HG03060 (cell line): Measurements from ENCODE around the gene KRTAP10-8.
"Not testable (repeated sequence)": the region's sequence is repeated elsewhere in the genome, so short reads cannot be mapped to it uniquely, and the experiment has no call there.

ENCODE experiments used
- ATAC-seq: cut with Tn5 transposase; IDR thresholded peaks from one replicate; pipeline ENCODE4 v1.9.1; 2021; ENCODE audit warnings: low read depth, moderate number of reproducible peaks; ENCODE audit not compliant: unreplicated experiment

KRTAP10-8 gene

DNA sequence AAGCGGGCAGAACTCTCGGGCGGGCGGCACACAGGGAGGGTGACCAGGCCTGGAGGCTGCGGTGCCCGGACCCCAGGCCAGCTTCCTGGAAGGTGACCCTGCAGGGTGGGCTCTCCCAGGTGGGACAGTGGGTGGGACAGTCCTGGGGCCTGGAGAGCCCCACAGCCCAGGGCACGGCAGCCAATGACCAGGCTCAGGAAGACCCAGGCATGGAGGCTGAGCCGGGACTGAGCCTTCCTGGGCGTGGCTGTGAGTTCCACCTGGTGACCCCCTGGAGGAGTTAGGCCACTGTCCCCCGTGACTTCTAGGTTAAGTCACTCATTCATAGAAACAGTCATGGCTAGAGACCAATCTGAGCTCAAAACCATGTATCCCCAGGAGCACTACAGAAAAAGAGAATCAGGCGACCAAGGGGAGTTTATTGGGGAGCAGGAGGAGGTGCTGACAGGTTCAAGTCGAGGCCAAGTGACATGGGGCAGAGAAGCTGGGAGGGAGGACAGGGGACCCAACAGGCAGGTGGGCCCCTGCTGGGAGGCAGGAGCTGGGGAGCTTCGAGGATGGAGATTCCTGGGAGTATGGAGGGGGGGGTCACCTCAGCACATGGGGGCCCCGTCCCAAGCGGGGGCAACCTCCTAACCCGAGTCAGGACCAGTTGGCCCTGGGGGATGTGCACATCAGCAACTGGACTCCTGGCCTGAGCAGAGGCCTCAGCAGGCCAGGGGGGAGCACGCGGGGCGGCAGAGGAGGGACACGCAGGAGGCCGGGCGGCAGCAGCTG lies 32.6 kb upstream of the KRTAP10-8 start:
- ATAC-seq: no peak

DNA sequence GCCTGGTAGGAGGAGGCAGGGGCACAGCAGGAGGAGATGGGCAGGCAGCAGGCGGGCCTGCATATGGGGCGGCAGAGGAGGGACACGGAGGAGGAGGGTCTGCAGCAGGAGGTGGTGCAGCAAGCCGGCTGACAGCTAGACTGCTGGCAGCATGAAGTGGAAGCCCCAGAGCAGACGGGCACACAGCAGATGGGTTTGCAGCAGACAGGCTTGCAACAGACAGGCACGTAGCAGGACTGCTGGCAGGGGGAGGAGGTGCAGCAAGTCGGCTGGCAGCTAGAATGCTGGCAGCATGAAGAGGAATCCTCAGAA lies 32.1 kb upstream of the KRTAP10-8 start:
- no peak for ATAC-seq

DNA sequence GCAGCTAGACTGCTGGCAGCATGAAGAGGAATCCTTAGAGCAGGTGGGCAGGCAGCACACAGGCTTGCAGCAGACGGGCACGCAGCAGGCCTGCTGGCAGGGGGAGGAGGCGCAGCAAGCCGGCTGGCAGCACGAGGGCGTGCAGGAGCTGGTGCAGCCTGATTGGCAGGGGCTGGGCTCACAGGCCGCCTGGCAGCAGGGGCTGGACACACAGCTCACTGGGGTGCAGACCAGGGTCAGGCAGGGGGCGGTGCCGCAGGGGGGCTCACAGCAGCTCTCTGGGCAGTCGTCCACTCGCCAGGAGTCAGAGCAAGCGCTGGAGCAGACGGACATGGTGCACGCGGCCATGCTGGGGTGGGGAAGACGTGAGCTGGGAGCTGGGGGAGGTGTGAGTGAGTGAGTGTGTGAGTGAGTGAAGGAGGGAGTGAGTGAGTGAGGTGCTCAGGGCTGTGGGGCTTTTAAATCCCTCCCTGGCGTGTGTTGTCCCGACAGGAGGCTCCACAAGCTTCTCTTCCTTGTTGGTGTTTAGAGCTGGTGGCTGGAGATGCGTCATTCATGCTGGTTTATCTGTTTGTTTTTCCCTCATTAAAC lies 31.6 kb upstream of the KRTAP10-8 start, which contains the start of gene KRTAP10-5:
KRTAP10-5 (minus strand) TSS at position 374 of the 591 bp plus-strand sequence; CDS start at position 348, 26 bp downstream.
- not testable (repeated sequence) for ATAC-seq

DNA sequence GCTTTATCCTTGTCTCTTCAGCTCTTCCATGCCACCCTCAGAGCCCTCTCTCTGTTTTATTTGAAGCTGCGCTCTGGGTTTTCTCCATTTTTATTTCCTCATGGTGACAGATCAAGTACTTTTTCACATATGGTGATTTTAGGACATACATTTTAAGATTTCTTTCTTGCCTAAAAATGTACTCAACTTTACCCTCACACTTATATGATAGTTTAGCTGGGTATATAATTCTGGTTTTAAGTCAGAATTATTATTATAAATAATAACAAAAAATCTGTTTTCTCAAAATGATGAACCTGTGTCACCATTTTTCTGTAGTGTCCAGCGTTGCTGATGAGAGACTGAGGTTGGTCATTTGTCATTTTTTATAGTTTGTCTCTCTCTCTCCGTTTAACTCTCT lies 30.7 kb upstream of the KRTAP10-8 start:
- no peak for ATAC-seq

DNA sequence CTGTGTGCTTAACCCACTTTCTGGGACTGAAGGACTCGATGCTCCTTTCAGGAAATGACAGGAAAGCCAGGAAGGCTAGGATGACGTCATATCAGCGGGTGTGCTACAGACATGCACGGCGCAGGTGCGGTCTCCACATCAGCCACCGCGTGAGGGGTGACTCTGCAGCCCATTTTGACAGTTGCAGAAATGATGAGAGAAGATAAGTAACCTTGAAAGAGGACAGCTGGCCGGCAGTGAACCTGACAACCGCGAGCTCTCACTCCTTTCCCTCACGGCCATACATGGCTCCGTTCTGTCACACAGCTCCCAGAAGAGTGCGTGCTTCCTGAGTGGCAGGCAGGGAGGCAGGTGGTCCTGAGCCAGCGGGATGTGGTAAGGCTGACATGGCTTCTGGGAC lies 29.8 kb upstream of the KRTAP10-8 start:
- ATAC-seq: no peak

DNA sequence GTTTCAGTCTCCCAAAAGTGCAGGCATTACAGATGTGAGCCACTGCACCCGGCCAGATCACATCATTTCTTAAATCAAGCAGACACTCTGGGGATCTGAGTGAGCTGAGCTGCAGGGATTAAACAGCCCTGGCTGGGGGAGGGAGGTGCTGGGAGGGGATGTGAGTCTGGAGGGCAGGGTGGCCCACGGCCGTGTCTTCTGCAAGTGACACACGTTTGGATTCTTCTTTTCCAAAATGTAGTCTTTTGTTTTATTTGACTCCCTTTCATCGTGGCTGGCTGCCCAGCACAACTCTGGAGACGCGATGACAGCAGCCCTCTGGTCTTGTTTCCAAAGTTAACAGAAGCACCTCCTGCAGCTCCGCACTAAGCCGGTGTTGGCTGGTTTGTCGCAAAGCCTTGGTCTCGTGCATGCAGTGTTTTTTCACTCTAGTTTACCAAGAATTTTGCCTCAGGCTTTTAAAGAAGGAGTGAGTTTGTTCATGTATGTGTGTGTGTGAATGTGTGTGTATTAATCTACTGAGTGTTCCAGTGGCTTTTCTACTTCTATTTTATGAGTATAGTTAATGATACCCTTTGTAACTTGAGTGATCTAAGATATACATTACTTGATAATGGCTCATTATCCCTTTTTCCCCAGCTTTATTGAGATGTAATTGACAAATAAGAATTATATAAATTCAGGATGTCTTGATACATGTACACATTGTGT lies 28.6 kb upstream of the KRTAP10-8 start:
- no peak for ATAC-seq

DNA sequence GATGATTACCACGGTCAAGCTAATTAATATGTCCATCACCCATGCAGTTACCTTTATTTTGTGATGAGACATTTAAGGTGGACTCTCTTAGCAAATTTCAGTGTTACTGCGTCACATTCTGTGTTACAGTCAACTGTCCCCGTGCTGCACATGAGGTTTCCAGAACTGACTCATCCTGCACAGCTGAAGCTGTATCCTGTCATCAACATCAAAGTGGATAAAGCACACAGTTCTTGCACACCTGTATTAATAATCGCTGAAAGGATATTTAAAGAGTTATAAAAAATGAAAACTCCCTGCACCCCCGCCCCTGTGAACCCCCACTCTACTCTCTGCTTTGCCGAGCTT lies 28.1 kb upstream of the KRTAP10-8 start:
- no peak for ATAC-seq

DNA sequence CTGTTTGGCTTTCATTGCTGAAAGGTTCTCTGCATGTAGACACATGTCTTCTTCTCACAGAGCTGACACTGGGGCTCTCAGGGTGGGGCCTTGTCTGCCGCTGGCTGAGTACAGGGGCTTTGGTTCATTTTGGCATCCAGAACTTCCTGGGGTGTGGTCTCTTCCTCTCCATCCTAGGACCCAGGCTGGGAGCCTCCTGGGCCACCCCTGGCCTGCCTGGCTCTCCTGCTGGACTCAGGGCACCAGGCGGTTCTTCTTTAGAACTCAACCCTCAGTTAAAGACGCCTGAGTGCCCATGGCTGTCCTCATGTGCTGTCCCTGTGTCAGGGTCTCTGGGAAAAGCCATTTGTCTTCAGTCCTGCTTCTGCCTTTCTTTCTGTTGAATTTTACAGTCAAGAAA lies 26.0 kb upstream of the KRTAP10-8 start:
- no peak for ATAC-seq

DNA sequence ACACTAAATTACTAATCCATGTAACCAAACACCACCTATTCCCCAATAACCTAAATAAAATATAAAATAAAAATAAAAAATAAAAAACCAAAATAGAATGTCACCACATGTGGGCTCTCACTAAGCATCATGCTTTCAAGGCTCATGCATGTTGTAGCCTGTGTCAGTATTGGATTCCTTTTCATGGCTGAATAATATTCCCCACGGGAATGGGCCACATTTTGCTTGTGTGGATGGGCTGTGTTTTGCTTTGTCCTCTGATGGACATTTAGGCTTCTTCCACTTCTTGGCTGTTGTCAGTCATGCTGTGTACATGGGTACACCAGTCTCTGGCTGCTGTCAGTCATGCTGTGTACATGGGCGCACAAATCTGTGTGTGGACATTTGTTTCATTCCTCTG lies 22.8 kb upstream of the KRTAP10-8 start:
- ATAC-seq: no peak

DNA sequence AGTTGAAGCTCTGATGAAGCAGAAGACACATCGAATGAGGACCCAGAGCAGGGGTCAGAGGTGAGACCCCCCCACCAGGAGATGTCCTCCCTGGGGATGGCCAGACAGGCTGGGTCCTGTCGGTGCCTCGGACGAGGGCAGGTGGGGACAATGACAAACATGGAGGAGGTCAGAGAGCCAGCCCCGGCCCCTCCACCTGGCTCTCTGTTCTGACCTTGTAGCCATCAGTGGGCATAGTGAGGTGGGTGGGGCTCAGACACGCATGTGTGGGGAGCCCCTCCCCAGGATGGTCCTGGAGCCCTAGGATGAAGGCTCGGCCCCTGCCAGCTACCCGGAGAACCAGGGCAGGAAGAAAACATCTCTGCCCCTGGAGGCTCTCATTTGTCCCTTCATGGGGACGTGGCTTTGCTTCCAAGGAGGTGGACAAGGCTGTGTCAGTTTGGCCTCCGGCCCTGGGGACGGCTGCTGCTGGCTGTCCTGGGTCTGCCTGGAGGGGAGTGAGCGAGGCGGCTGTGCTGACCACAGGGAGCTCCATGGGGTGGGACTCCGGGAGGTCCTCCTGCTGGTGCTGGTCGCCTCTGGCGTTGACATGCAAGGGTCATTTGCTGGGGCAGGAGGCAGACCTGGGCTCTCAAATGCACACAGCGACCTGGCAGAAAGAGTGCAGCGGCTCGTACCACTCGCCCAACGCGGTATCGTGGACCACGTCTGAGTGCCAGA lies 22.1 kb upstream of the KRTAP10-8 start:
- no peak for ATAC-seq

DNA sequence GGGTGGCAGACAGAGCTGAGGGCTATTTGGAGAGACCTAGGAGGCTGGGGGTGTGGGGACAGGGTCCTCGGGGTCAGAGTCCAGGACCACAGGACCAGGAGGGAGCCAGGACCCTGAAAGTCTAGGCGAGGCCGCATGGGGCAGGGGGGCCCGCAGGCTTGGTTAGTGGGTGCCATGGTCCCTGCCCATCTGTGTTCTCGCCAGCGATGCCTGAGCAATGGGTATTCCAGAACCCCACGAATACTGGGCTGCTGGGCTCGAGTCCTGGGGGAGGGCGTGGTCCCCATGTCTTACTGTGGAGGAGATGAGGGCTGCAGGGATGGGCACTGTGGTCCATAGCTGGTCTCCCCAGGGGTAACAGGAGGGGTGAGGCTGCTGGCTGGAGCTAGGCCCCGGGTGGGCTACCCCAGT lies 21.6 kb upstream of the KRTAP10-8 start:
- ATAC-seq: no peak

DNA sequence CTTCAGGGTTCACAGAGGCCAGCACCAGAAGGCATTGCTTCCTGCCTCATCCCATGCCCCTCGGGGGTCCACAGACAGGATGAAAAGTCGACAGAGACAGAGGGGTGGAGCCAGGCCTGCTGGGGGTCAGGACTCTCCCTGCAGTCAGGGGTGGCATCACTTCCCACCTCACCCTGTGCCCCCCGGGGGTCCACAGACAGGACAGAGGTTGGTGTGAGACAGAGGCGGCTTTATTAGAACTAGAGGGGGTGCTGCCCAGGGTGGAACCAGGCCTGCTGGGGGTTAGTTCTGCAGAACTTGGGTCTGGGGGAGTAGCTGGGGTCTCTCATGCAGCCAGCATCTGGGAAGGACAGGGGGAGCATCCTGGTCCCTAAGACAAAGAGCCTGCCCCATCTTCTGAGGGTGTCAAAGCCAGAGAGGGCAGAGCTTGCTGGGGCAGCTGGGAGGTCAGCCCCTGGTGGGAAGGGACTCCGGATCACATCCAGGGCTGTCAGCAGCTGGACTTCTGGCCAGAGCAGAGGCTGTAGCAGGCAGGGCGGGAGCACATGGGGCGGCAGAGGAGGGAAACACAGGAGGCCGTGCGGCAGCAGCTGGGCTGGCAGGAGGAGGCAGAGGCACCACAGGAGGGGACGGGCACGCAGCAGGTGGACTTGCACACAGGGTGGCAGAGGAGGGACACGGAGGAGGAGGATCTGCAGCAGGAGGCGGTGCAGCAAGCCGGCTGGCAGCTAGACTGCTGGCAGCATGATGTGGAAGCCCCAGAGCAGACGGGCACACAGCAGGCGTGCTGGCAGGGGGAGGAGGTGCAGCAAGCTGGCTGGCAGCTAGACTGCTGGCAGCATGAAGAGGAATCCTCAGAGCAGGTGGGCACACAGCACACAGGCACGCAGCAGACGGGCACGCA lies 20.7 kb upstream of the KRTAP10-8 start:
- not testable (repeated sequence) for ATAC-seq

DNA sequence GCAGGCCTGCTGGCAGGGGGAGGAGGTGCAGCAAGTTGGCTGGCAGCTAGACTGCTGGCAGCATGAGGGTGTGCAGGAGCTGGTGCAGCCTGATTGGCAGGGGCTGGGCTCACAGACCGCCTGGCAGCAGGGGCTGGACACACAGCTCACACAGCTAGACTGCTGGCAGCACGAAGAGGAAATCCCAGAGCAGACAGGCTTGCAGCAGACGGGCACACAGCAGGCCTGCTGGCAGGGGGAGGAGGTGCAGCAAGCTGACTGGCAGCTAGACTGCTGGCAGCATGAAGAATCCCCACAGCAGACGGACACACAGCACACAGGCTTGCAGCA lies 20.1 kb upstream of the KRTAP10-8 start:
- not testable (repeated sequence) for ATAC-seq

DNA sequence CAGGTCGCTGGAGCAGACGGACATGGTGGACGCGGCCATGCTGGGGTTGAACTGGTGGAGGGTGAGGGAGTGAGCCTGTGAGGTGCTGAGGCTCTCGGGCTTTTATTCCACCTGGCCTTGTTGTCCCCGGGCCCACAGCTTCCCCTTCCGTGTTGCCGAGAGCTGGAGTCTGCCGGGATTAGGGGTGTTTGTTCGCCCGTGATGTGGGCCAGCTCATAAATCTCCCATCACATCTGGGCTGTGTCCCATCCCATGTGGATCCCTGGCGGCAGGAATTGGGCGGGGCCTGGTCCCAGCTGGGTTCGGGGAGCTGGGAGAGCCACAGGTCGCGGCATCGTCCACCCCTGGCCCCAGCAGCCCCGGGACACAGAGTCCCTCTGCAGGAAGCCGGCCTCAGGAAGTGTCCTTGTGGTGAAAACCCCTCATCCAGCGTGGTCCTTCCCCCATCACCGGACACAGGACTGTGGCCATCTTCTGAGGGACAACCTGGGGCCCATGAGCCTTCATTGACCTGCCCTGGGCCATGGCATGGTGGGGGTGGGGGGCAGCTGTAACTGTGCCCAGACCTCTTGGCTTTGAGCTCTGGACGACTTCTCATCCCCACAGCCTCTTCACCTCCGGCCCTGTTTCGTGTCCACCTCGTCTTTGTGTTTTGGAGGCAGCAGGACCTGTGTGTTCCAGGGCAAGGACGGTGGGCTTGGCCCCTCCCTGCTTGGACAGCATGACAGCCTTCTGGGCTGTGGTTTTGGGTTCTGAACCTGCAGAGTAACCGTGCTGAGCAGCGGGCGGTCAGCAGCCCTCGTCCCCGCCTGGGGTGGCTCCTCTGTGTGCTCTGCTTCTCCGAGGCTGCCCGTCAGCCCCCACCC lies 19.2 kb upstream of the KRTAP10-8 start, which contains the start of gene KRTAP10-6:
KRTAP10-6 (minus strand) TSS at position 60 of the 866 bp plus-strand sequence; CDS start at position 39, 21 bp downstream.
- ATAC-seq: no peak

DNA sequence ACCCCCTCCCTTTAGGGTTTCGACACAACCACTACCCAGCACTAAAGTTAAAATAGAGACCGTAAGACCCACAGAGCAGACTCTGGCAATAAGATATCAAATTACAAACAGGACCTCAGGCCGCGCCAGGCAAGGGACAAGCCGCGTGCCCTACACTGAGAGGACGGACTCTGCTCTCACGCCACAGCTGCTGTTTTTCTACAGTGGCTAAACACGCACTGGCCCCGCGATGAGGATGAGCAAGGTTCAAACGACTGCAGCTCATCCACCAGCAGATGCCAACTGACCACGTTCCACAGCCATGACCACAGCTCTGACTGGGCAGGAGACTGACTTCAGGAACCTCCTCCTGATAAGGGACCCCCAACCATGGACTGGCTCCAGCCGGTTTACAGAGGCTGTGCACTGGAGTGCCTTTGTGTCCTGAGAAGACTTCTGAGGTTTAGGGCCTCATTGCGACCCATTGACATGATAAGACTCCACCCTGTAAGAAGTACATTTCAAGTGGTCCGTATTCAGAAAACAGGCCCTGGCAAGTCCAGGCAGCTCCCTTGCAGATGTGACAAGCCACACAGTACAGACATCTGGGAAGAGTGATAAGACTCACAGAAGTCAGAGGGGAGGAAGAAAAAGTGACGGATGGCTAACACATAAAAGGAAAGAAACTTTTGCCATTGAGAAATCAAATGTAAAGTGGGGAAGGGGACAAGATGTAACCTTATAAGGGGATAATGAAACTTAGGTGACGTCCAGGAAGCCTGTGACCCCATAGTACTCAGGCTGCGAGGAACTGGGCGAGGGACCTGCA lies 18.1 kb upstream of the KRTAP10-8 start:
- ATAC-seq: no peak

DNA sequence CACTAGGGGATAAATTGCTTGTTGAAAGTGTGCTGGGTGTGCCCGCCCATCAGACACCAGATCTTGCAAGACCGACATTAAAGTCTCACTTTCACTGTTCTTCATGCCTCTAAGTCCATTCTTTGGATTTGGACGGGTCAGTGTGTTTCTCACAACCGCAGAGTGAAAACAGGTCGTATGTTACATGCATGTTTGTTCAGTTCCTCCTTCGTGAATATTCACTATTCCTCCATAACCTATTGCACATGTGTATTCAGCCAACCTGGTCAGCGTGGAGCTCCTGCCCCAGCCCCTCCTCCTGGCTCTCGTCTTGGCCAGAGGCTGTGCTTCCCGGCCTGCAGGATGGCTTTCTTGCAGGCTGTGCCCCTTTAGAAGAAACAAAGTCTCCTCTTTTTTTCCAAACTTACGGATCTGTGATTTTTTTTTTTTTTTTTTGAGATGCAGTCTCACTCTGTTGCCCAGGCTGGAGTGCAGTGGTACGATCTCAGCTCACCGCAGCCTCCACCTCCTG lies 17.4 kb upstream of the KRTAP10-8 start:
- no peak for ATAC-seq

DNA sequence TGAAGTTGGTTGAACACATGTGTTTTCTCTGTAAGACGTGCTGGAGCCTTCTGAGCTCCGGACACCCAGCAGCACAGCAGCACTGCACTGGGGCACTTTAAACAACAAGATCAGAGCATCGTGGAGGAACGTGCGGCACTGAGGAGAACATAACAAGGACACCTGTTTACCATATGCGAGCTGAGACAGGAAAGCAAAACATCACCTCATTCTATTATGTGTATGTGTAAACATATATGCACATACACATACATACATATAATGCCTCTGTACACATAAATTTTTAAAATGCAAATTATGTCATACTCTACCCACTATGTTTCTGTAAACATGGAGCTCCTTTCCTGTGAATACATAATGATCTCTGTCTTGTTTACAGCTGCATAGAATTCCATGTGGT lies 16.4 kb upstream of the KRTAP10-8 start:
- ATAC-seq: no peak

DNA sequence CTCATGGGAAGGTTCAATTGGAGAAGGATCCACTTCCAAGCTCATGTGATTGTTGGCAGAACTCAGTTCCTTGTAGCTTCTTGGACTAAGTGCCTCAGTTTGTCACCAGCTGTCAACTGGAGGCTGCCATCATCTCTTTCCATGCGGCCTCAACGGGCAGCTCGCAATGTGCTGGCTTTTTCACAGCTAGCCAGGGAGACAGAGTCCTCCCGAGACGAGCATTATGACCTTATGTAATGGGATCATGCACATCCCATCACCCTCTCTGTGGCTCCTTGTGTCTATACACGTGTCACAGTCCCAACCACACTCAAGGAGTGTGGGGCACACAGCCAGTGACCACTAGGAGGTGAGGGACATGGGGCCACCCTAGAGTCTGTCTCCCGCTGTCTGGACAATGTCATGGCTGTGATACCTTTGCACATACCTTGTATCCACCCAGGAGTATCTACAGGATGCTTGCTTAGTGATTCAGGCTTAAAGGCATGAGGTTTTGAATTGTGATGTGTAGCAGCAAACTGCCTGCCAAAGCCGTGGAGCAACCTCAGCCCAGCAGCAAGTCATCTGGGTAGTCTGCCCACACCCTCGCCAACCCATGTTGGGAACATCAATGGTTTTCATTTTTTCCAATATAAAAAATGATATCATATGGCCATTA lies 15.7 kb upstream of the KRTAP10-8 start:
- no peak for ATAC-seq
